ENCODE measurements around the gene AGBL5. TPM values are rescaled to one million over a fixed set of nuclear protein-coding genes. Genes with fewer than 3 reads are reported as not detected.

Gene AGBL5
- total and polyA plus RNA-seq, 2 of the 13 experiments (the other 11 are each of a cell fraction or from before 2014, with no cell fraction given), result 55.9 to 73.3 TPM

DNA sequence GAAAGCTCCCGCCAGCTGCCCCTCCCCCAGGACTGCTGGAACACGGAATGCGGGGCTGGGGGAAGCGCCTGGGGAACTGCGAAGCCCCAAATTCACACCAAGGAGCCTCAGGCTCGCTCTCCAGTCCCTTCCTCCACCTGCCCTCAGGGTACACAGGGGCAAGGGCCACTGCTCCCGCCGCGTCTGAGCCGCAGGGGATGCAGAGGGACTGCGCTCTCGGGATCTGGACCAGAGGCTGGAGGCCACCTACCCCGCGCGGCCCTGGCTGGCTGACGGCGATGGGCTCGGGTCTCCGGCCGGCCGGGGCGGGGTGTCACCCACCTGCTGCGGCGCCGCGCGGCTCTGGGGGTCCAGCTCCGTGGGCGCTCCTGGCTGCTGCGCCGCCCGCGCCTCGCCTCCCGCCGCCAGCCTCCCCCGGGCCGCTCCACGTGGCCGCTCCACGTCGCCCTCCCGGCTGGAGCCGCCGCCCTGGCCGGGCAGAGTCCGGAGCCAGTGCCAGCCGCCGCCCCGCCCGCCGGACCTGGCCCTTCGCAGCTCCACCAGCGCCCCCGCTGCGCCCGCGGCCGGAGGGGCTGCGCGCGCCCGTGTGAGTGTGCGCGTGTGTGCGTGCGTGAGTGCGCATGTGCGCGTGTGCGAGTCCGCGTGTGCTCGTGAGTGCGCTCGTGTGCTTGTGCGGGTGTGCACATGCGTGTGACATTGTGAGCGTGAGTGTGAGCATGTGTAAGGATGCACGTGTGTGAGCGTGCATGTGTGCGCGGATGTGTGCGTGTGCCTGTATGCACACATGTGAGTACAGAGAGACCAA lies 67.3 kb downstream of the AGBL5 start, which contains the start of gene CGREF1 (continued):
- TF ChIP-seq, protein P1, sequence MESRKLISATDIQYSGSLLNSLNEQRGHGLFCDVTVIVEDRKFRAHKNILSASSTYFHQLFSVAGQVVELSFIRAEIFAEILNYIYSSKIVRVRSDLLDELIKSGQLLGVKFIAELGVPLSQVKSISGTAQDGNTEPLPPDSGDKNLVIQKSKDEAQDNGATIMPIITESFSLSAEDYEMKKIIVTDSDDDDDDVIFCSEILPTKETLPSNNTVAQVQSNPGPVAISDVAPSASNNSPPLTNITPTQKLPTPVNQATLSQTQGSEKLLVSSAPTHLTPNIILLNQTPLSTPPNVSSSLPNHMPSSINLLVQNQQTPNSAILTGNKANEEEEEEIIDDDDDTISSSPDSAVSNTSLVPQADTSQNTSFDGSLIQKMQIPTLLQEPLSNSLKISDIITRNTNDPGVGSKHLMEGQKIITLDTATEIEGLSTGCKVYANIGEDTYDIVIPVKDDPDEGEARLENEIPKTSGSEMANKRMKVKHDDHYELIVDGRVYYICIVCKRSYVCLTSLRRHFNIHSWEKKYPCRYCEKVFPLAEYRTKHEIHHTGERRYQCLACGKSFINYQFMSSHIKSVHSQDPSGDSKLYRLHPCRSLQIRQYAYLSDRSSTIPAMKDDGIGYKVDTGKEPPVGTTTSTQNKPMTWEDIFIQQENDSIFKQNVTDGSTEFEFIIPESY (CRISPR knock-in tag; IDR thresholded peaks at IDR 0.05), result peak; percentile 88
- TF ChIP-seq EZH2 (conservative IDR thresholded peaks at IDR 0.05; ENCODE audit: low read depth, low read length), result no peak
- TF ChIP-seq, protein P2, sequence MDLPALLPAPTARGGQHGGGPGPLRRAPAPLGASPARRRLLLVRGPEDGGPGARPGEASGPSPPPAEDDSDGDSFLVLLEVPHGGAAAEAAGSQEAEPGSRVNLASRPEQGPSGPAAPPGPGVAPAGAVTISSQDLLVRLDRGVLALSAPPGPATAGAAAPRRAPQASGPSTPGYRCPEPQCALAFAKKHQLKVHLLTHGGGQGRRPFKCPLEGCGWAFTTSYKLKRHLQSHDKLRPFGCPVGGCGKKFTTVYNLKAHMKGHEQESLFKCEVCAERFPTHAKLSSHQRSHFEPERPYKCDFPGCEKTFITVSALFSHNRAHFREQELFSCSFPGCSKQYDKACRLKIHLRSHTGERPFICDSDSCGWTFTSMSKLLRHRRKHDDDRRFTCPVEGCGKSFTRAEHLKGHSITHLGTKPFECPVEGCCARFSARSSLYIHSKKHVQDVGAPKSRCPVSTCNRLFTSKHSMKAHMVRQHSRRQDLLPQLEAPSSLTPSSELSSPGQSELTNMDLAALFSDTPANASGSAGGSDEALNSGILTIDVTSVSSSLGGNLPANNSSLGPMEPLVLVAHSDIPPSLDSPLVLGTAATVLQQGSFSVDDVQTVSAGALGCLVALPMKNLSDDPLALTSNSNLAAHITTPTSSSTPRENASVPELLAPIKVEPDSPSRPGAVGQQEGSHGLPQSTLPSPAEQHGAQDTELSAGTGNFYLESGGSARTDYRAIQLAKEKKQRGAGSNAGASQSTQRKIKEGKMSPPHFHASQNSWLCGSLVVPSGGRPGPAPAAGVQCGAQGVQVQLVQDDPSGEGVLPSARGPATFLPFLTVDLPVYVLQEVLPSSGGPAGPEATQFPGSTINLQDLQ (CRISPR knock-in tag; IDR thresholded peaks at IDR 0.05), result no peak
- no peak for TF ChIP-seq MBNL3 (CRISPR knock-in tag; conservative IDR thresholded peaks at IDR 0.05)
- no peak for TF ChIP-seq MAFK (conservative IDR thresholded peaks at IDR 0.05 in 1 of 2, IDR thresholded peaks at IDR 0.05 in 1 of 2; ENCODE audit: low read length in 2 of 2)
- TF ChIP-seq HNF4A (CRISPR knock-in tag; IDR thresholded peaks at IDR 0.05), result no peak
- no peak for TF ChIP-seq ZSCAN29 (CRISPR knock-in tag; conservative IDR thresholded peaks at IDR 0.05)
- no peak for TF ChIP-seq MED1 (CRISPR knock-in tag; IDR thresholded peaks at IDR 0.05)
- TF ChIP-seq ZNF773 (CRISPR knock-in tag; IDR thresholded peaks at IDR 0.05; ENCODE audit: borderline replicate concordance), result no peak
- TF ChIP-seq, protein P3, sequence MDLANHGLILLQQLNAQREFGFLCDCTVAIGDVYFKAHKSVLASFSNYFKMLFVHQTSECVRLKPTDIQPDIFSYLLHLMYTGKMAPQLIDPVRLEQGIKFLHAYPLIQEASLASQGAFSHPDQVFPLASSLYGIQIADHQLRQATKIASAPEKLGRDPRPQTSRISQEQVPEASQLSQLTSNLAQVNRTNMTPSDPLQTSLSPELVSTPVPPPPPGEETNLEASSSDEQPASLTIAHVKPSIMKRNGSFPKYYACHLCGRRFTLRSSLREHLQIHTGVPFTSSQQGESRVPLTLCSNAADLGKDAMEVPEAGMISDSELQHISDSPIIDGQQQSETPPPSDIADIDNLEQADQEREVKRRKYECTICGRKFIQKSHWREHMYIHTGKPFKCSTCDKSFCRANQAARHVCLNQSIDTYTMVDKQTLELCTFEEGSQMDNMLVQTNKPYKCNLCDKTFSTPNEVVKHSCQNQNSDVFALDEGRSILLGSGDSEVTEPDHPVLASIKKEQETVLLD (CRISPR knock-in tag; IDR thresholded peaks at IDR 0.05; ENCODE audit: low read depth), result peak; percentile 65; the same call in 1 of the 2 replicates
- TF ChIP-seq, protein P4, sequence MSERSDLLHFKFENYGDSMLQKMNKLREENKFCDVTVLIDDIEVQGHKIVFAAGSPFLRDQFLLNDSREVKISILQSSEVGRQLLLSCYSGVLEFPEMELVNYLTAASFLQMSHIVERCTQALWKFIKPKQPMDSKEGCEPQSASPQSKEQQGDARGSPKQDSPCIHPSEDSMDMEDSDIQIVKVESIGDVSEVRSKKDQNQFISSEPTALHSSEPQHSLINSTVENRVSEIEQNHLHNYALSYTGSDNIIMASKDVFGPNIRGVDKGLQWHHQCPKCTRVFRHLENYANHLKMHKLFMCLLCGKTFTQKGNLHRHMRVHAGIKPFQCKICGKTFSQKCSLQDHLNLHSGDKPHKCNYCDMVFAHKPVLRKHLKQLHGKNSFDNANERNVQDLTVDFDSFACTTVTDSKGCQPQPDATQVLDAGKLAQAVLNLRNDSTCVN (CRISPR knock-in tag; IDR thresholded peaks at IDR 0.05; ENCODE audit: borderline replicate concordance), result no peak
- TF ChIP-seq, protein P5, sequence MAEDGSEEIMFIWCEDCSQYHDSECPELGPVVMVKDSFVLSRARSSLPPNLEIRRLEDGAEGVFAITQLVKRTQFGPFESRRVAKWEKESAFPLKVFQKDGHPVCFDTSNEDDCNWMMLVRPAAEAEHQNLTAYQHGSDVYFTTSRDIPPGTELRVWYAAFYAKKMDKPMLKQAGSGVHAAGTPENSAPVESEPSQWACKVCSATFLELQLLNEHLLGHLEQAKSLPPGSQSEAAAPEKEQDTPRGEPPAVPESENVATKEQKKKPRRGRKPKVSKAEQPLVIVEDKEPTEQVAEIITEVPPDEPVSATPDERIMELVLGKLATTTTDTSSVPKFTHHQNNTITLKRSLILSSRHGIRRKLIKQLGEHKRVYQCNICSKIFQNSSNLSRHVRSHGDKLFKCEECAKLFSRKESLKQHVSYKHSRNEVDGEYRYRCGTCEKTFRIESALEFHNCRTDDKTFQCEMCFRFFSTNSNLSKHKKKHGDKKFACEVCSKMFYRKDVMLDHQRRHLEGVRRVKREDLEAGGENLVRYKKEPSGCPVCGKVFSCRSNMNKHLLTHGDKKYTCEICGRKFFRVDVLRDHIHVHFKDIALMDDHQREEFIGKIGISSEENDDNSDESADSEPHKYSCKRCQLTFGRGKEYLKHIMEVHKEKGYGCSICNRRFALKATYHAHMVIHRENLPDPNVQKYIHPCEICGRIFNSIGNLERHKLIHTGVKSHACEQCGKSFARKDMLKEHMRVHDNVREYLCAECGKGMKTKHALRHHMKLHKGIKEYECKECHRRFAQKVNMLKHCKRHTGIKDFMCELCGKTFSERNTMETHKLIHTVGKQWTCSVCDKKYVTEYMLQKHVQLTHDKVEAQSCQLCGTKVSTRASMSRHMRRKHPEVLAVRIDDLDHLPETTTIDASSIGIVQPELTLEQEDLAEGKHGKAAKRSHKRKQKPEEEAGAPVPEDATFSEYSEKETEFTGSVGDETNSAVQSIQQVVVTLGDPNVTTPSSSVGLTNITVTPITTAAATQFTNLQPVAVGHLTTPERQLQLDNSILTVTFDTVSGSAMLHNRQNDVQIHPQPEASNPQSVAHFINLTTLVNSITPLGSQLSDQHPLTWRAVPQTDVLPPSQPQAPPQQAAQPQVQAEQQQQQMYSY (CRISPR knock-in tag; IDR thresholded peaks at IDR 0.05), result no peak
- TF ChIP-seq, protein P6, sequence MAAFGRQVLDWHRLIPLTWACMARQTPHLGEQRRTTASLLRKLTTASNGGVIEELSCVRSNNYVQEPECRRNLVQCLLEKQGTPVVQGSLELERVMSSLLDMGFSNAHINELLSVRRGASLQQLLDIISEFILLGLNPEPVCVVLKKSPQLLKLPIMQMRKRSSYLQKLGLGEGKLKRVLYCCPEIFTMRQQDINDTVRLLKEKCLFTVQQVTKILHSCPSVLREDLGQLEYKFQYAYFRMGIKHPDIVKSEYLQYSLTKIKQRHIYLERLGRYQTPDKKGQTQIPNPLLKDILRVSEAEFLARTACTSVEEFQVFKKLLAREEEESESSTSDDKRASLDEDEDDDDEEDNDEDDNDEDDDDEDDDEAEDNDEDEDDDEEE (CRISPR knock-in tag; IDR thresholded peaks at IDR 0.05), result no peak
- no peak for TF ChIP-seq ZNF850 (CRISPR knock-in tag; conservative IDR thresholded peaks at IDR 0.05)
- no peak for TF ChIP-seq RXRB (CRISPR knock-in tag; IDR thresholded peaks at IDR 0.05; ENCODE audit: borderline replicate concordance)
- TF ChIP-seq ZNF451 (CRISPR knock-in tag; IDR thresholded peaks at IDR 0.05), result 0 out of 2 replicates have a peak, but pooled peaks have one; percentile 46

Measured in HepG2 (cell line).